Measurements from ENCODE around the gene GNL1. TPM values are rescaled to one million over a fixed set of nuclear protein-coding genes. Genes with fewer than 3 reads are reported as not detected.

The GNL1 gene
- total RNA-seq, 1 experiment from 2014 or later, result 81.3 TPM

DNA sequence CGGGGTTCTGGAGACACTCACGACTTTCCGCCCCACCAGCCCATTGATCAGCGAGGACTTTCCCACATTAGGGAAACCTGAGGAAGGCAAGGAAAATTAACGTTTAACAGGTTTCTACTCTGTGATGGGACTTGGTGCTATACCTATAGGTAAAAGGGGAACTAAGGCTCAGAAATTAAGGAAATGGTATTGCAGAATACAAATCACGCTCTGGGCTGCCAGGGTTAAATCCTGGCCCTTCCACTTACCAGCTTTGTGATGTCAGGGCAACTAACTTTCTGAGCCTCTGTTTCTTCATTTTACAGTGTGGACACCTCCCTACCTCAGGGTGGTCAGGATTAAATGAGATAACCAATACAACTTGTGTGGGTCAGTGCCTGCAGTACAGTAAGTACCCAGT lies 8.8 kb downstream of the GNL1 start:
- intact Hi-C loops (cut with micrococcal nuclease; ENCODE audit: unreplicated experiment), result loop anchor here (10.0 kb wide), 1 partner anchor 177 kb away; the partner anchor contains the start of gene TUBB
- Mint-ChIP-seq H3K4me1 (ENCODE audit: low read depth, unreplicated experiment) (peaks cover 8% of the 10 kb centered on the region), H3K27ac (ENCODE audit: unreplicated experiment) (no peak overlapping the region), H3K4me3 (ENCODE audit: low read depth, unreplicated experiment) (no peak overlapping the region), H3K9me3 (ENCODE audit: low read depth, unreplicated experiment) (no peaks in the 10 kb centered on the region), H3K36me3 (ENCODE audit: insufficient read depth, unreplicated experiment) (peaks cover 32% of the 10 kb centered on the region), H3K27me3 (ENCODE audit: unreplicated experiment) (no peaks in the 10 kb centered on the region)
- no TSS peak for BruUV-seq (replicated peaks)
- CTCF ChIA-PET, result no interaction called here
- TF ChIP-seq, protein P1, sequence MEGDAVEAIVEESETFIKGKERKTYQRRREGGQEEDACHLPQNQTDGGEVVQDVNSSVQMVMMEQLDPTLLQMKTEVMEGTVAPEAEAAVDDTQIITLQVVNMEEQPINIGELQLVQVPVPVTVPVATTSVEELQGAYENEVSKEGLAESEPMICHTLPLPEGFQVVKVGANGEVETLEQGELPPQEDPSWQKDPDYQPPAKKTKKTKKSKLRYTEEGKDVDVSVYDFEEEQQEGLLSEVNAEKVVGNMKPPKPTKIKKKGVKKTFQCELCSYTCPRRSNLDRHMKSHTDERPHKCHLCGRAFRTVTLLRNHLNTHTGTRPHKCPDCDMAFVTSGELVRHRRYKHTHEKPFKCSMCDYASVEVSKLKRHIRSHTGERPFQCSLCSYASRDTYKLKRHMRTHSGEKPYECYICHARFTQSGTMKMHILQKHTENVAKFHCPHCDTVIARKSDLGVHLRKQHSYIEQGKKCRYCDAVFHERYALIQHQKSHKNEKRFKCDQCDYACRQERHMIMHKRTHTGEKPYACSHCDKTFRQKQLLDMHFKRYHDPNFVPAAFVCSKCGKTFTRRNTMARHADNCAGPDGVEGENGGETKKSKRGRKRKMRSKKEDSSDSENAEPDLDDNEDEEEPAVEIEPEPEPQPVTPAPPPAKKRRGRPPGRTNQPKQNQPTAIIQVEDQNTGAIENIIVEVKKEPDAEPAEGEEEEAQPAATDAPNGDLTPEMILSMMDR (IDR thresholded peaks at IDR 0.05; ENCODE audit: unreplicated experiment), result no peak
- no peak for DNase-seq

DNA sequence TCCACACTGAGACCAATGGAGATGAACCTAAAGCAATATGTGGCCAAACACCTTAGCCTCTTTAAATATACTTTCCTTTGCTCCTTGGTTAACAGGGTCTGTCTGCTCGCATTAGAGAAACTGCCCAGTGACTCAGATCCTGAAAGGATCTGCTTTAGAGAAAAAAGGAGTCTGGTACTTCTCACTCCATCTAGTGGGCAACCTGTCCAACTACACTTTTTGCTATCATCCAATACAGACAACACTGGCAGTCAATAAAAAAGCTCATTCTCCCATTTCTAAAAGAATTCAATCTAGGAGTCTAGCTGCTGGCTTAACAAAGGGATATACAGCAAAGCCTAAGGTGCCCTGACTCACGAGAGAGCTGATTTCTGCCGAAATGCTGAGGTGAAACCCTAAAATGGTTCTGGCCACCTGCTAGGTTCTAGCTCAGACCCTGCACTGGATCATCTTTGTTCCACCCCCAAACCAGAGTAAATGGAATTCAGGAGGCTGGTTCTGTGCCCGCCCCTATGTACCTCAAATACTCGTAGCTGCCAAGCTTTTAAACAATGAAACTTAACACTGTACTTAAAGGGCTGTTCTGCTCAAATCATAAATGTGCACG lies 11.5 kb downstream of the GNL1 start:
- CTCF ChIA-PET, result interaction anchor here (0.5 to 3.5 kb wide), 13 partner anchors 10 to 326 kb away, joined by 3 to 76 read pairs (median 4); partner anchors contain the start of genes DHX16, GNL1 and PRR3
- H3K4me3 Mint-ChIP-seq (ENCODE audit: low read depth, unreplicated experiment), result no peak overlapping the region
- no peak overlapping the region for H3K27ac Mint-ChIP-seq (ENCODE audit: unreplicated experiment)
- H3K4me1 Mint-ChIP-seq (ENCODE audit: low read depth, unreplicated experiment), result peaks cover 18% of the 10 kb centered on the region
- no peaks in the 10 kb centered on the region for H3K27me3 Mint-ChIP-seq (ENCODE audit: unreplicated experiment)
- TF ChIP-seq, protein P1 (IDR thresholded peaks at IDR 0.05; ENCODE audit: unreplicated experiment), result peak; percentile 77
- no TSS peak for BruUV-seq (replicated peaks)
- peaks cover 19% of the 10 kb centered on the region for H3K36me3 Mint-ChIP-seq (ENCODE audit: insufficient read depth, unreplicated experiment)
- peak; percentile 26 for DNase-seq
- intact Hi-C loops (cut with micrococcal nuclease; ENCODE audit: unreplicated experiment), result loop anchor here (1.0 to 10.0 kb wide), 3 partner anchors 53 to 180 kb away; partner anchors contain the start of gene TUBB
- no peaks in the 10 kb centered on the region for H3K9me3 Mint-ChIP-seq (ENCODE audit: low read depth, unreplicated experiment)

DNA sequence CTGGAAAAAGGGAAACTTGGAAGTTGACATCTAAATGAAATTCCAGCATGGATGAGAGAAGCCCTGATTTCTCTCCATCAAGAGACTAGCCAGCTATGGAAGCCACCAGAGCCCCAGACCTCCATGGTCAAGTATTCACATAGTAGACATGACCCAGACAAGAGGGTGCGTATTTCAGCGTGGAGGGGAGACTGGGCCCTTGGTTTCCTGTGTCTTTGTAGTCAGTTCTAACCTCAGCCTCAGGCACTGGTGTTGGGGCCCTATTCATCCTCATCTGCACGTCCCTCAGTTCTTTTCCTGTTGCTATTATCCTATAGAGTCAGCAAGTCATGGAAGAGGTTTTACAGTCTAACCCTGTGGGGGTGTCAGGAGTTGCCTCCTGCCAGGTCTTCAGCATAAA lies 12.5 kb downstream of the GNL1 start:
- no peak overlapping the region for H3K4me3 Mint-ChIP-seq (ENCODE audit: low read depth, unreplicated experiment)
- TF ChIP-seq, protein P1 (IDR thresholded peaks at IDR 0.05; ENCODE audit: unreplicated experiment), result no peak
- CTCF ChIA-PET, result interaction anchor here (1.4 to 3.5 kb wide), 2 partner anchors 11 to 61 kb away, joined by 18 to 76 read pairs; no protein-coding TSS in a partner anchor
- H3K9me3 Mint-ChIP-seq (ENCODE audit: low read depth, unreplicated experiment), result no peaks in the 10 kb centered on the region
- BruUV-seq (replicated peaks), result no TSS peak
- H3K4me1 Mint-ChIP-seq (ENCODE audit: low read depth, unreplicated experiment), result peaks cover 18% of the 10 kb centered on the region
- no peak for DNase-seq
- no peaks in the 10 kb centered on the region for H3K27me3 Mint-ChIP-seq (ENCODE audit: unreplicated experiment)
- intact Hi-C loops (cut with micrococcal nuclease; ENCODE audit: unreplicated experiment), result loop anchor here (1.0 to 10.0 kb wide), 3 partner anchors 53 to 181 kb away; partner anchors contain the start of gene TUBB
- peaks cover 18% of the 10 kb centered on the region for H3K36me3 Mint-ChIP-seq (ENCODE audit: insufficient read depth, unreplicated experiment)
- H3K27ac Mint-ChIP-seq (ENCODE audit: unreplicated experiment), result no peak overlapping the region

DNA sequence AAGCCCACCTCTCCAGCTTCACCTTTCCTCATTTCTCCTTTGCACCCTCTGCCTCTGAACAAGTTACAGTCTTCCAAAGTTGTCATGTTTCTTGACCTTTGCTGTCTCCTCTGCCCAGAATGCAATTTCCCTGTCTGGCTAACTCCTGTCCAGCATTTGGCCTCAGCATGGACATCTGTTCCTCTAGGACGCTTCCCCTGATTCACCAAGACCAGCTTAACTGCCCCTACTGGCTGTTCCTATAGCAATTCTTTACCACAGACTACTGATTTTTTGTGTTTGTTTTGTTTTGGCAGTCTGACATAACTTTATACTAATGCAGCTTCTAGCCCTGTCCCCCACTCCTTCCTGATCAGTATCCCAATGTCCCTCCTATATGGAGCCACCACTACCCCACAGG lies 13.4 kb downstream of the GNL1 start:
- peaks cover 18% of the 10 kb centered on the region for H3K4me1 Mint-ChIP-seq (ENCODE audit: low read depth, unreplicated experiment)
- no peak overlapping the region for H3K4me3 Mint-ChIP-seq (ENCODE audit: low read depth, unreplicated experiment)
- no peak for DNase-seq
- no peaks in the 10 kb centered on the region for H3K9me3 Mint-ChIP-seq (ENCODE audit: low read depth, unreplicated experiment)
- TF ChIP-seq, protein P1 (IDR thresholded peaks at IDR 0.05; ENCODE audit: unreplicated experiment), result no peak
- BruUV-seq (replicated peaks), result no TSS peak
- CTCF ChIA-PET, result interaction anchor here (1.1 kb wide), 1 partner anchor 49 kb away, joined by 3 read pairs; no protein-coding TSS in a partner anchor
- no peaks in the 10 kb centered on the region for H3K27me3 Mint-ChIP-seq (ENCODE audit: unreplicated experiment)
- intact Hi-C loops (cut with micrococcal nuclease; ENCODE audit: unreplicated experiment), result loop anchor here (5.0 to 10.0 kb wide), 2 partner anchors 54 to 182 kb away; partner anchors contain the start of gene TUBB
- peak overlapping the region; percentile 6 for H3K27ac Mint-ChIP-seq (ENCODE audit: unreplicated experiment)
- peaks cover 10% of the 10 kb centered on the region for H3K36me3 Mint-ChIP-seq (ENCODE audit: insufficient read depth, unreplicated experiment)

Data from Calu3 (cell line).